HEK293 (cell line): ENCODE data around the gene PHRF1.

ENCODE experiments used
- CTCF ChIA-PET: fragments of 350-600 bp; formaldehyde crosslinking; extraction: SDS; loops from one replicate; lab custom pipeline; 2021; ENCODE audit warnings: antibody characterized with exemption; lab: Yijun Ruan, JAX
- POLR2A ChIA-PET: fragments of 300-600 bp; formaldehyde crosslinking; extraction: SDS; loops from one replicate; lab custom pipeline; 2020; ENCODE audit warnings: antibody characterized with exemption, inconsistent platforms; lab: Yijun Ruan, JAX
- H3K27ac ChIP-seq: fragments of 200-500 bp; sonication (Bioruptor generic); 2 replicates; pipeline ENCODE4 v1.5.1; 2014; ENCODE audit warnings: low read depth, low read length, control low read depth, inconsistent platforms; ENCODE audit errors: extremely low read depth
- H3K36me3 ChIP-seq, 2 experiments: fragments of 200-500 bp in 1 of 2; sonication (Bioruptor generic) in 1 of 2; 1 replicate in 1 of 2; 2 replicates in 1 of 2; pipeline ENCODE4 v1.5.1; 2014 to 2017; ENCODE audit warnings: inconsistent platforms in 2 of 2, low read length in 2 of 2; ENCODE audit not compliant: control insufficient read depth in 2 of 2, insufficient read depth in 1 of 2
- H3K4me1 ChIP-seq: fragments of 200-500 bp; sonication (Bioruptor generic); 2 replicates; pipeline ENCODE4 v1.5.1; 2014; ENCODE audit warnings: mild to moderate bottlenecking, low read length, inconsistent platforms; ENCODE audit not compliant: control insufficient read depth, insufficient read depth
- H3K4me3 ChIP-seq: 2 replicates; pipeline ENCODE4 v1.5.1; 2011; ENCODE audit warnings: low read depth, mild to moderate bottlenecking, control low read depth, low read length, moderate library complexity
- H3K9me3 ChIP-seq: fragments of 200-500 bp; sonication (Bioruptor generic); 2 replicates; pipeline ENCODE4 v1.5.1; 2014; ENCODE audit warnings: low read depth, low read length, inconsistent platforms; ENCODE audit not compliant: control insufficient read depth, insufficient read depth
- CTCF ChIP-seq: fragments of 450-650 bp; formaldehyde crosslinking; IDR thresholded peaks from 2 replicates; pipeline ENCODE4 v1.5.1; 2016; ENCODE audit warnings: missing biosample characterization, missing genetic modification characterization
- EGR2 ChIP-seq: fragments of 450-650 bp; formaldehyde crosslinking; IDR thresholded peaks from 2 replicates; pipeline ENCODE4 v1.5.1; 2016; ENCODE audit warnings: low read depth, missing biosample characterization, missing genetic modification characterization
- GLIS1 ChIP-seq: fragments of 450-650 bp; formaldehyde crosslinking; IDR thresholded peaks from 2 replicates; pipeline ENCODE4 v1.5.1; 2016; ENCODE audit warnings: missing biosample characterization, missing genetic modification characterization
- GLIS2 ChIP-seq: fragments of 450-650 bp; formaldehyde crosslinking; IDR thresholded peaks from 2 replicates; pipeline ENCODE4 v1.5.1; 2016; ENCODE audit warnings: missing biosample characterization, missing genetic modification characterization
- KLF10 ChIP-seq: fragments of 450-650 bp; IDR thresholded peaks from 2 replicates; pipeline ENCODE4 v1.5.1; 2018; ENCODE audit warnings: missing biosample characterization, mild to moderate bottlenecking, missing genetic modification characterization
- KLF8 ChIP-seq: fragments of 450-650 bp; formaldehyde crosslinking; IDR thresholded peaks from 2 replicates; pipeline ENCODE4 v1.5.1; 2016; ENCODE audit warnings: missing biosample characterization, missing genetic modification characterization
- PATZ1 ChIP-seq: fragments of 450-650 bp; formaldehyde crosslinking; IDR thresholded peaks from 2 replicates; pipeline ENCODE4 v1.5.1; 2016; ENCODE audit warnings: missing biosample characterization, missing genetic modification characterization
- SCRT1 ChIP-seq: fragments of 450-650 bp; formaldehyde crosslinking; IDR thresholded peaks from 2 replicates; pipeline ENCODE4 v1.5.1; 2016; ENCODE audit warnings: missing biosample characterization, missing genetic modification characterization, borderline replicate concordance
- ZFP37 ChIP-seq: fragments of 450-650 bp; formaldehyde crosslinking; IDR thresholded peaks from 2 replicates; pipeline ENCODE4 v1.5.1; 2016; ENCODE audit warnings: missing biosample characterization, missing genetic modification characterization
- ZNF292 ChIP-seq: fragments of 450-650 bp; formaldehyde crosslinking; IDR thresholded peaks from 2 replicates; pipeline ENCODE4 v1.5.1; 2016; ENCODE audit warnings: low read depth, missing biosample characterization, missing genetic modification characterization, borderline replicate concordance
- ZNF311 ChIP-seq: fragments of 450-650 bp; formaldehyde crosslinking; IDR thresholded peaks from 2 replicates; pipeline ENCODE4 v1.5.1; 2017; ENCODE audit warnings: missing biosample characterization, missing genetic modification characterization, borderline replicate concordance
- ZNF423 ChIP-seq: fragments of 450-650 bp; formaldehyde crosslinking; IDR thresholded peaks from 2 replicates; pipeline ENCODE4 v1.5.1; 2016; ENCODE audit warnings: missing biosample characterization, missing genetic modification characterization
- ZNF561 ChIP-seq: fragments of 450-650 bp; IDR thresholded peaks from 2 replicates; pipeline ENCODE4 v1.5.1; 2018; ENCODE audit warnings: missing biosample characterization, missing genetic modification characterization, borderline replicate concordance
- ZNF623 ChIP-seq: fragments of 450-650 bp; formaldehyde crosslinking; IDR thresholded peaks from 2 replicates; pipeline ENCODE4 v1.5.1; 2016; ENCODE audit warnings: missing biosample characterization, missing genetic modification characterization
- ZNF624 ChIP-seq: fragments of 450-650 bp; formaldehyde crosslinking; IDR thresholded peaks from 2 replicates; pipeline ENCODE4 v1.5.1; 2017; ENCODE audit warnings: missing biosample characterization, missing genetic modification characterization
- ZNF626 ChIP-seq: fragments of 450-650 bp; sonication (Bioruptor Pico); formaldehyde crosslinking; IDR thresholded peaks from 2 replicates; pipeline ENCODE4 v1.5.1; 2018; ENCODE audit warnings: missing biosample characterization, missing genetic modification characterization, inconsistent platforms
- ZNF654 ChIP-seq: fragments of 450-650 bp; formaldehyde crosslinking; IDR thresholded peaks from 2 replicates; pipeline ENCODE4 v1.5.1; 2016; ENCODE audit warnings: low read depth, missing biosample characterization, missing genetic modification characterization
- ZNF792 ChIP-seq: fragments of 450-650 bp; formaldehyde crosslinking; IDR thresholded peaks from 2 replicates; pipeline ENCODE4 v1.5.1; 2016; ENCODE audit warnings: missing biosample characterization, missing genetic modification characterization
- TF ChIP-seq, protein P1 (sequence below): fragments of 450-650 bp; formaldehyde crosslinking; IDR thresholded peaks from 2 replicates; pipeline ENCODE4 v1.5.1; 2016; ENCODE audit warnings: missing biosample characterization, missing genetic modification characterization

PHRF1 gene

GRCh38 chr11:556662-557256 lies 19.5 kb upstream of the PHRF1 start:
- TF ChIP-seq ZNF423, result no peak
- TF ChIP-seq ZNF624 (tag by site-specific recombination), result no peak
- peak; percentile 33 for TF ChIP-seq GLIS2 (tag by site-specific recombination)
- TF ChIP-seq CTCF (tag by site-specific recombination), result no peak
- TF ChIP-seq ZNF626 (tag by site-specific recombination), result no peak
- Histone ChIP-seq H3K4me1 (no peaks in the 10 kb centered on the region), H3K36me3 (no peaks in the 10 kb centered on the region), H3K9me3 (no peaks in the 10 kb centered on the region), H3K27ac (no peak overlapping the region), H3K4me3 (no peak overlapping the region)
- ChIA-PET POLR2A (interaction anchor here (1.0 to 1.4 kb wide), 2 partner anchors 10 to 19 kb away, joined by 3 read pairs; no protein-coding TSS in a partner anchor), CTCF (interaction anchor here (0.6 to 2.8 kb wide), 4 partner anchors 9 to 171 kb away, joined by 3 to 17 read pairs (median 3); no protein-coding TSS in a partner anchor)

- ChIA-PET CTCF (interaction anchor here (0.6 to 1.1 kb wide), 2 partner anchors 8 to 36 kb away, joined by 3 read pairs; no protein-coding TSS in a partner anchor), POLR2A (interaction anchor here (1.4 kb wide), 1 partner anchor 9 kb away, joined by 3 read pairs; no protein-coding TSS in a partner anchor)
- H3K4me1 ChIP-seq, result no peaks in the 10 kb centered on the region
- H3K27ac ChIP-seq, result no peak overlapping the region
- peaks cover 0 to 7% of the 10 kb centered on the region in 2 experiments; a peak in 1 of 3 replicates for H3K36me3 ChIP-seq
- no peak overlapping the region for H3K4me3 ChIP-seq
- no peaks in the 10 kb centered on the region for H3K9me3 ChIP-seq
- no peak for TF ChIP-seq ZNF623
- no peak for TF ChIP-seq ZFP37 (tag by site-specific recombination)
- TF ChIP-seq KLF8 (tag by site-specific recombination), result no peak
- TF ChIP-seq SCRT1 (tag by site-specific recombination), result no peak
- no peak for TF ChIP-seq ZNF292 (tag by site-specific recombination)
- no peak for TF ChIP-seq ZNF792 (tag by site-specific recombination)
- no peak for TF ChIP-seq KLF10 (tag by site-specific recombination)
- TF ChIP-seq PATZ1 (tag by site-specific recombination), result no peak
- TF ChIP-seq GLIS1 (tag by site-specific recombination), result peak; percentile 28; the same call in 1 of the 2 replicates
- TF ChIP-seq EGR2 (tag by site-specific recombination), result 0 out of 2 replicates have a peak, but pooled peaks have one; percentile 2
- TF ChIP-seq ZNF561, result no peak
- TF ChIP-seq, protein P1, sequence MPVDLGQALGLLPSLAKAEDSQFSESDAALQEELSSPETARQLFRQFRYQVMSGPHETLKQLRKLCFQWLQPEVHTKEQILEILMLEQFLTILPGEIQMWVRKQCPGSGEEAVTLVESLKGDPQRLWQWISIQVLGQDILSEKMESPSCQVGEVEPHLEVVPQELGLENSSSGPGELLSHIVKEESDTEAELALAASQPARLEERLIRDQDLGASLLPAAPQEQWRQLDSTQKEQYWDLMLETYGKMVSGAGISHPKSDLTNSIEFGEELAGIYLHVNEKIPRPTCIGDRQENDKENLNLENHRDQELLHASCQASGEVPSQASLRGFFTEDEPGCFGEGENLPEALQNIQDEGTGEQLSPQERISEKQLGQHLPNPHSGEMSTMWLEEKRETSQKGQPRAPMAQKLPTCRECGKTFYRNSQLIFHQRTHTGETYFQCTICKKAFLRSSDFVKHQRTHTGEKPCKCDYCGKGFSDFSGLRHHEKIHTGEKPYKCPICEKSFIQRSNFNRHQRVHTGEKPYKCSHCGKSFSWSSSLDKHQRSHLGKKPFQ (tag by site-specific recombination), result no peak
- no peak for TF ChIP-seq ZNF654 (tag by site-specific recombination)
- TF ChIP-seq ZNF311 (tag by site-specific recombination), result no peak
- TF ChIP-seq, all 188 proteins: peak for 2
Measured at GRCh38 chr11:557328-558132, 18.7 kb upstream of the PHRF1 start.
